Stimulated activated CD4-positive, alpha-beta T cell treated with anti-CD3 and anti-CD28 coated beads, Interleukin-15, amount 100 ng/mL, for 48 hours (primary cell): Measurements from ENCODE around the gene TNS3.

Experiments used
- DNase-seq, 2 donors: peaks; one replicate each; pipeline ENCODE4 v3.0.0-alpha.2; 2020; ENCODE audit warnings: low read depth in 2 of 2

The TNS3 gene

DNA sequence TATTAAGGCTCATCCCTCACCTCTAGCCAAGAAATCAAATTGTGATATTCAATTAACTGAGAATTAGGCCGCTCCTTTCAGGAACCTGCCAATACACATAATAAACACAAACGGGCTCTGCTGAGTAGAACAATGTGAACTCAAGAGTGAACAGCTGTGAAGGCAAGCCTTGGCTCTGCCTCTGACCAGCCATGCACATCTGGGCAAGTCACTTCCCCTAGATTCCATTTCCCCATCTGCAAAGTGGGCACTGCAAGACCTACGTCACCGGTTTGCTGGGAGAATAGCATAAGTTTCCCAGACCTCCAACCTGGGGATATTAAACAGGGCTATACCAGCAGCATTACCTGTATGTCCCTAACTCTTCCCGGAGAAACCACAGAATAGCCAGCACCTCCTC is 355.2 kb downstream of the TNS3 start:
- DNase-seq: no peak

- DNase-seq: no peak
These were observed 356.4 kb downstream of the TNS3 start for GRCh38 chr7:47225387-47226131.
